Measurements from ENCODE around the gene GPR21. TPM values are rescaled to one million over a fixed set of nuclear protein-coding genes. Genes with fewer than 3 reads are reported as not detected.

The GPR21 gene
- total RNA-seq, 1 experiment from 2014 or later = 0.63 TPM

DNA sequence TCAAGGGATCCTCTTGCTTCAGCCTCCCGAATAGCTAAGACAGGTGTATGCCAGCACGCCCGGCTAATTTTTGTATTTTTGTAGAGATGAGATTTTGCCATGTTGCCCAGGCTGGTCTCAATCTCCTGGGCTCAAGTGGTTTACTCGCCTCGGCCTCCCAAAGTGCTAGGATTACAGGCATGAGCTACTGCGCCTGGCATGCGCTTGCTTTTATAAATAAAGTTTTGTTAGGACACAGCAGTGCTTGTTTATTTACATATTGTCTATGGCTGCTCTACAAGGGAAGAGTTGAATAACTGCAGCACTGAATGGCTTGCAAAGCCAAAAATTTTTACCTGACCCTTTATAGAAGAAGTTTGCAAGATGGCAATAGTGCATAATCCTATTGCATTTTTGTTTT, 27.7 kb downstream of the GPR21 start (continued):
- TF ChIP-seq SOX15 (CRISPR knock-in tag; IDR thresholded peaks at IDR 0.05) (no peak), RELA (CRISPR knock-in tag; IDR thresholded peaks at IDR 0.05; ENCODE audit: borderline replicate concordance) (no peak)
- TF ChIP-seq, protein P1, sequence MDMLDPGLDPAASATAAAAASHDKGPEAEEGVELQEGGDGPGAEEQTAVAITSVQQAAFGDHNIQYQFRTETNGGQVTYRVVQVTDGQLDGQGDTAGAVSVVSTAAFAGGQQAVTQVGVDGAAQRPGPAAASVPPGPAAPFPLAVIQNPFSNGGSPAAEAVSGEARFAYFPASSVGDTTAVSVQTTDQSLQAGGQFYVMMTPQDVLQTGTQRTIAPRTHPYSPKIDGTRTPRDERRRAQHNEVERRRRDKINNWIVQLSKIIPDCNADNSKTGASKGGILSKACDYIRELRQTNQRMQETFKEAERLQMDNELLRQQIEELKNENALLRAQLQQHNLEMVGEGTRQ (CRISPR knock-in tag; IDR thresholded peaks at IDR 0.05) = no peak
- TF ChIP-seq, protein P2, sequence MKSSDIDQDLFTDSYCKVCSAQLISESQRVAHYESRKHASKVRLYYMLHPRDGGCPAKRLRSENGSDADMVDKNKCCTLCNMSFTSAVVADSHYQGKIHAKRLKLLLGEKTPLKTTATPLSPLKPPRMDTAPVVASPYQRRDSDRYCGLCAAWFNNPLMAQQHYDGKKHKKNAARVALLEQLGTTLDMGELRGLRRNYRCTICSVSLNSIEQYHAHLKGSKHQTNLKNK (CRISPR knock-in tag; IDR thresholded peaks at IDR 0.05) = no peak
- TF ChIP-seq, protein P3, sequence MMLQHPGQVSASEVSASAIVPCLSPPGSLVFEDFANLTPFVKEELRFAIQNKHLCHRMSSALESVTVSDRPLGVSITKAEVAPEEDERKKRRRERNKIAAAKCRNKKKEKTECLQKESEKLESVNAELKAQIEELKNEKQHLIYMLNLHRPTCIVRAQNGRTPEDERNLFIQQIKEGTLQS (CRISPR knock-in tag; conservative IDR thresholded peaks at IDR 0.05) = no peak
- TF ChIP-seq, protein P4, sequence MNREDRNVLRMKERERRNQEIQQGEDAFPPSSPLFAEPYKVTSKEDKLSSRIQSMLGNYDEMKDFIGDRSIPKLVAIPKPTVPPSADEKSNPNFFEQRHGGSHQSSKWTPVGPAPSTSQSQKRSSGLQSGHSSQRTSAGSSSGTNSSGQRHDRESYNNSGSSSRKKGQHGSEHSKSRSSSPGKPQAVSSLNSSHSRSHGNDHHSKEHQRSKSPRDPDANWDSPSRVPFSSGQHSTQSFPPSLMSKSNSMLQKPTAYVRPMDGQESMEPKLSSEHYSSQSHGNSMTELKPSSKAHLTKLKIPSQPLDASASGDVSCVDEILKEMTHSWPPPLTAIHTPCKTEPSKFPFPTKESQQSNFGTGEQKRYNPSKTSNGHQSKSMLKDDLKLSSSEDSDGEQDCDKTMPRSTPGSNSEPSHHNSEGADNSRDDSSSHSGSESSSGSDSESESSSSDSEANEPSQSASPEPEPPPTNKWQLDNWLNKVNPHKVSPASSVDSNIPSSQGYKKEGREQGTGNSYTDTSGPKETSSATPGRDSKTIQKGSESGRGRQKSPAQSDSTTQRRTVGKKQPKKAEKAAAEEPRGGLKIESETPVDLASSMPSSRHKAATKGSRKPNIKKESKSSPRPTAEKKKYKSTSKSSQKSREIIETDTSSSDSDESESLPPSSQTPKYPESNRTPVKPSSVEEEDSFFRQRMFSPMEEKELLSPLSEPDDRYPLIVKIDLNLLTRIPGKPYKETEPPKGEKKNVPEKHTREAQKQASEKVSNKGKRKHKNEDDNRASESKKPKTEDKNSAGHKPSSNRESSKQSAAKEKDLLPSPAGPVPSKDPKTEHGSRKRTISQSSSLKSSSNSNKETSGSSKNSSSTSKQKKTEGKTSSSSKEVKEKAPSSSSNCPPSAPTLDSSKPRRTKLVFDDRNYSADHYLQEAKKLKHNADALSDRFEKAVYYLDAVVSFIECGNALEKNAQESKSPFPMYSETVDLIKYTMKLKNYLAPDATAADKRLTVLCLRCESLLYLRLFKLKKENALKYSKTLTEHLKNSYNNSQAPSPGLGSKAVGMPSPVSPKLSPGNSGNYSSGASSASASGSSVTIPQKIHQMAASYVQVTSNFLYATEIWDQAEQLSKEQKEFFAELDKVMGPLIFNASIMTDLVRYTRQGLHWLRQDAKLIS (CRISPR knock-in tag; IDR thresholded peaks at IDR 0.05; ENCODE audit: borderline replicate concordance) = no peak
- TF ChIP-seq, protein P5, sequence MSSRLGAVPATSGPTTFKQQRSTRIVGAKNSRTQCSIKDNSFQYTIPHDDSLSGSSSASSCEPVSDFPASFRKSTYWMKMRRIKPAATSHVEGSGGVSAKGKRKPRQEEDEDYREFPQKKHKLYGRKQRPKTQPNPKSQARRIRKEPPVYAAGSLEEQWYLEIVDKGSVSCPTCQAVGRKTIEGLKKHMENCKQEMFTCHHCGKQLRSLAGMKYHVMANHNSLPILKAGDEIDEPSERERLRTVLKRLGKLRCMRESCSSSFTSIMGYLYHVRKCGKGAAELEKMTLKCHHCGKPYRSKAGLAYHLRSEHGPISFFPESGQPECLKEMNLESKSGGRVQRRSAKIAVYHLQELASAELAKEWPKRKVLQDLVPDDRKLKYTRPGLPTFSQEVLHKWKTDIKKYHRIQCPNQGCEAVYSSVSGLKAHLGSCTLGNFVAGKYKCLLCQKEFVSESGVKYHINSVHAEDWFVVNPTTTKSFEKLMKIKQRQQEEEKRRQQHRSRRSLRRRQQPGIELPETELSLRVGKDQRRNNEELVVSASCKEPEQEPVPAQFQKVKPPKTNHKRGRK (CRISPR knock-in tag; IDR thresholded peaks at IDR 0.05; ENCODE audit: borderline replicate concordance) = no peak

DNA sequence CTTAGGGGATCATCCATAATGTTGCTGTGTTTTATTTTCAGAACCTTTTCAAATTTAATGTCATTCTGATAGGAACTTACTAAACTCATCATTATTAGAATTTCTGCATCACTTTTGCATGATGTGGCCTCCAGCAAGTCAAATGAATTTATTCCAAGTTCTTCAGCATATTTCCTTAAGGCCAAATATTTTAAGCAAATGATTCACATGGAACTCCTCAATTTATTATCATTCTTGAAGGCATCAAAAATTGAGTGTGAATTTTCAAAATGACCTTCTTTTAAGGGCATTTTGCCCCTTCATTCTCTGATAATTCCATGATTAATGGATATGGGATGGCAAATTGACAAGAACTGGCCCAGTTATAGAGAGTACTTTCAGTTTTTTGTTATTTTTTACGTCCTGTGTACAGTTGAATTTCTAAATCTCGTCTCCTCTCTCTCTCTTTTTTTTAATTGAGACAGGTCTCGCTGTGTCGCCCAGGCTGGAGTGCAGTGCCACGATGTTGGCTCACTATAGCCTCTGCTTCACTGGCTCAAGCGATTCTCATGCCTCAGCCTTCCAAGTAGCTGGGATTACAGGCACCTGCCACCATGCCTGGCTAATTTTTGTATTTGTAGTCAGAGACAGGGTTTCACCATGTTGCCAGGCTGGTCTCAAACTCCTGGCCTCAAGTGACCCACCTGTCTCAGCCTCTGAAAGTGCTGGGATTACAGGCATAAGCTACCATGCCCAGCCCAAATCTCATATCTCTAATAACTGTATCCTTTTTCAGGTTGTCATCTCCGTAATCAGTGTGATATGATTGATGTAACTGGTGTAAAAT, 29.1 kb downstream of the GPR21 start:
- DNase-seq (ENCODE audit: low spot score) (no peak), ATAC-seq (no peak)
- H3K27ac Mint-ChIP-seq = peak overlapping the region; percentile 82; the same call in 1 of the 2 replicates
- H3K36me3 Mint-ChIP-seq = peaks cover 31% of the 10 kb centered on the region
- no peaks in the 10 kb centered on the region for H3K27me3 Mint-ChIP-seq (ENCODE audit: low read depth)
- no peak overlapping the region for H3K4me3 Mint-ChIP-seq
- POLR2A ChIA-PET = no interaction called here
- H3K9me3 Mint-ChIP-seq = no peaks in the 10 kb centered on the region
- CTCF ChIA-PET = no interaction called here
- H3K4me1 Mint-ChIP-seq = peaks cover 20% of the 10 kb centered on the region
- TF ChIP-seq, protein P6, sequence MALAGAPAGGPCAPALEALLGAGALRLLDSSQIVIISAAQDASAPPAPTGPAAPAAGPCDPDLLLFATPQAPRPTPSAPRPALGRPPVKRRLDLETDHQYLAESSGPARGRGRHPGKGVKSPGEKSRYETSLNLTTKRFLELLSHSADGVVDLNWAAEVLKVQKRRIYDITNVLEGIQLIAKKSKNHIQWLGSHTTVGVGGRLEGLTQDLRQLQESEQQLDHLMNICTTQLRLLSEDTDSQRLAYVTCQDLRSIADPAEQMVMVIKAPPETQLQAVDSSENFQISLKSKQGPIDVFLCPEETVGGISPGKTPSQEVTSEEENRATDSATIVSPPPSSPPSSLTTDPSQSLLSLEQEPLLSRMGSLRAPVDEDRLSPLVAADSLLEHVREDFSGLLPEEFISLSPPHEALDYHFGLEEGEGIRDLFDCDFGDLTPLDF (CRISPR knock-in tag; IDR thresholded peaks at IDR 0.05) = no peak
- TF ChIP-seq, protein P7, sequence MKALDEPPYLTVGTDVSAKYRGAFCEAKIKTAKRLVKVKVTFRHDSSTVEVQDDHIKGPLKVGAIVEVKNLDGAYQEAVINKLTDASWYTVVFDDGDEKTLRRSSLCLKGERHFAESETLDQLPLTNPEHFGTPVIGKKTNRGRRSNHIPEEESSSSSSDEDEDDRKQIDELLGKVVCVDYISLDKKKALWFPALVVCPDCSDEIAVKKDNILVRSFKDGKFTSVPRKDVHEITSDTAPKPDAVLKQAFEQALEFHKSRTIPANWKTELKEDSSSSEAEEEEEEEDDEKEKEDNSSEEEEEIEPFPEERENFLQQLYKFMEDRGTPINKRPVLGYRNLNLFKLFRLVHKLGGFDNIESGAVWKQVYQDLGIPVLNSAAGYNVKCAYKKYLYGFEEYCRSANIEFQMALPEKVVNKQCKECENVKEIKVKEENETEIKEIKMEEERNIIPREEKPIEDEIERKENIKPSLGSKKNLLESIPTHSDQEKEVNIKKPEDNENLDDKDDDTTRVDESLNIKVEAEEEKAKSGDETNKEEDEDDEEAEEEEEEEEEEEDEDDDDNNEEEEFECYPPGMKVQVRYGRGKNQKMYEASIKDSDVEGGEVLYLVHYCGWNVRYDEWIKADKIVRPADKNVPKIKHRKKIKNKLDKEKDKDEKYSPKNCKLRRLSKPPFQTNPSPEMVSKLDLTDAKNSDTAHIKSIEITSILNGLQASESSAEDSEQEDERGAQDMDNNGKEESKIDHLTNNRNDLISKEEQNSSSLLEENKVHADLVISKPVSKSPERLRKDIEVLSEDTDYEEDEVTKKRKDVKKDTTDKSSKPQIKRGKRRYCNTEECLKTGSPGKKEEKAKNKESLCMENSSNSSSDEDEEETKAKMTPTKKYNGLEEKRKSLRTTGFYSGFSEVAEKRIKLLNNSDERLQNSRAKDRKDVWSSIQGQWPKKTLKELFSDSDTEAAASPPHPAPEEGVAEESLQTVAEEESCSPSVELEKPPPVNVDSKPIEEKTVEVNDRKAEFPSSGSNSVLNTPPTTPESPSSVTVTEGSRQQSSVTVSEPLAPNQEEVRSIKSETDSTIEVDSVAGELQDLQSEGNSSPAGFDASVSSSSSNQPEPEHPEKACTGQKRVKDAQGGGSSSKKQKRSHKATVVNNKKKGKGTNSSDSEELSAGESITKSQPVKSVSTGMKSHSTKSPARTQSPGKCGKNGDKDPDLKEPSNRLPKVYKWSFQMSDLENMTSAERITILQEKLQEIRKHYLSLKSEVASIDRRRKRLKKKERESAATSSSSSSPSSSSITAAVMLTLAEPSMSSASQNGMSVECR (CRISPR knock-in tag; IDR thresholded peaks at IDR 0.05; ENCODE audit: borderline replicate concordance) = no peak
- TF ChIP-seq IRF2 (CRISPR knock-in tag; IDR thresholded peaks at IDR 0.05; ENCODE audit: borderline replicate concordance, low read depth) = no peak
- TF ChIP-seq, protein P8, sequence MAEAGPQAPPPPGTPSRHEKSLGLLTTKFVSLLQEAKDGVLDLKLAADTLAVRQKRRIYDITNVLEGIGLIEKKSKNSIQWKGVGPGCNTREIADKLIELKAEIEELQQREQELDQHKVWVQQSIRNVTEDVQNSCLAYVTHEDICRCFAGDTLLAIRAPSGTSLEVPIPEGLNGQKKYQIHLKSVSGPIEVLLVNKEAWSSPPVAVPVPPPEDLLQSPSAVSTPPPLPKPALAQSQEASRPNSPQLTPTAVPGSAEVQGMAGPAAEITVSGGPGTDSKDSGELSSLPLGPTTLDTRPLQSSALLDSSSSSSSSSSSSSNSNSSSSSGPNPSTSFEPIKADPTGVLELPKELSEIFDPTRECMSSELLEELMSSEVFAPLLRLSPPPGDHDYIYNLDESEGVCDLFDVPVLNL (CRISPR knock-in tag; IDR thresholded peaks at IDR 0.05; ENCODE audit: borderline replicate concordance, low read depth) = no peak
- no peak for TF ChIP-seq FOXJ3 (CRISPR knock-in tag; IDR thresholded peaks at IDR 0.05; ENCODE audit: borderline replicate concordance)
- no peak for TF ChIP-seq HMGA2 (CRISPR knock-in tag; IDR thresholded peaks at IDR 0.05)
- TF ChIP-seq NFE2L1 (CRISPR knock-in tag; IDR thresholded peaks at IDR 0.05) = no peak
- no peak for TF ChIP-seq ZNF671 (CRISPR knock-in tag; IDR thresholded peaks at IDR 0.05)
- TF ChIP-seq, protein P9, sequence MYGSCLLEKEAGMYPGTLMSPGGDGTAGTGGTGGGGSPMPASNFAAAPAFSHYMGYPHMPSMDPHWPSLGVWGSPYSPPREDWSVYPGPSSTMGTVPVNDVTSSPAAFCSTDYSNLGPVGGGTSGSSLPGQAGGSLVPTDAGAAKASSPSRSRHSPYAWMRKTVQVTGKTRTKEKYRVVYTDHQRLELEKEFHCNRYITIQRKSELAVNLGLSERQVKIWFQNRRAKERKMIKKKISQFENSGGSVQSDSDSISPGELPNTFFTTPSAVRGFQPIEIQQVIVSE (CRISPR knock-in tag; IDR thresholded peaks at IDR 0.05; ENCODE audit: borderline replicate concordance) = no peak
- TF ChIP-seq FOXK1 (CRISPR knock-in tag; IDR thresholded peaks at IDR 0.05) = no peak
- no peak for TF ChIP-seq GTF2I (CRISPR knock-in tag; conservative IDR thresholded peaks at IDR 0.05)

Data from WTC11 (cell line).